GM23338 (cell line): Measurements from ENCODE around the gene MFAP5. TPM values are rescaled to one million over a fixed set of nuclear protein-coding genes. Genes with fewer than 3 reads are reported as not detected.

Source experiments
- ATAC-seq: fragments of 200-7000 bp; cut with Tn5 transposase; 3 replicates; pipeline ENCODE4 v1.9.1; 2020
- DNase-seq: peaks from one replicate; pipeline ENCODE4 v3.0.0-alpha.2; 2015; ENCODE audit warnings: low spot score
- H2AFZ ChIP-seq: fragments of 200-600 bp; sonication (generic); 2 replicates; pipeline ENCODE4 v1.8.0; 2016; ENCODE audit warnings: antibody characterized with exemption, mild to moderate bottlenecking, moderate library complexity
- H3F3A ChIP-seq: fragments of 200-600 bp; sonication (generic); replicated peaks from 2 replicates; pipeline ENCODE4 v1.8.0; 2017; ENCODE audit warnings: antibody characterized with exemption, mixed run types, low read depth
- H3K27ac ChIP-seq: fragments of 200-600 bp; sonication (generic); 2 replicates; pipeline ENCODE4 v1.6.1; 2016; ENCODE audit warnings: low read depth
- H3K27me3 ChIP-seq: fragments of 200-600 bp; sonication (generic); 2 replicates; pipeline ENCODE4 v1.8.0; 2016; ENCODE audit warnings: mild to moderate bottlenecking, mixed run types, moderate library complexity; ENCODE audit not compliant: insufficient read depth
- H3K36me3 ChIP-seq: fragments of 200-600 bp; sonication (generic); 2 replicates; pipeline ENCODE4 v1.8.0; 2016; ENCODE audit warnings: mild to moderate bottlenecking; ENCODE audit not compliant: insufficient read depth
- H3K4me1 ChIP-seq: fragments of 200-600 bp; sonication (generic); 2 replicates; pipeline ENCODE4 v1.8.0; 2016; ENCODE audit warnings: mild to moderate bottlenecking, moderate library complexity; ENCODE audit not compliant: insufficient read depth
- H3K4me2 ChIP-seq: fragments of 200-600 bp; sonication (generic); 2 replicates; pipeline ENCODE4 v1.7.1; 2017; ENCODE audit warnings: mixed run types
- H3K4me3 ChIP-seq: fragments of 200-600 bp; sonication (generic); 2 replicates; pipeline ENCODE4 v1.6.1; 2016; ENCODE audit warnings: mixed run types
- H3K79me2 ChIP-seq: fragments of 200-600 bp; sonication (generic); replicated peaks from 2 replicates; pipeline ENCODE4 v1.8.0; 2017; ENCODE audit warnings: mild to moderate bottlenecking; ENCODE audit not compliant: insufficient read depth
- H3K9me2 ChIP-seq: fragments of 200-600 bp; sonication (generic); 2 replicates; pipeline ENCODE4 v1.8.0; 2017; ENCODE audit not compliant: insufficient read depth
- H4K20me1 ChIP-seq: fragments of 200-600 bp; sonication (generic); replicated peaks from 2 replicates; pipeline ENCODE4 v1.8.0; 2017; ENCODE audit warnings: mild to moderate bottlenecking; ENCODE audit not compliant: insufficient read depth
- H3K27ac Mint-ChIP-seq: 2 replicates; pipeline ENCODE4 v1.8.0; 2020; ENCODE audit warnings: inconsistent platforms, mild to moderate bottlenecking, moderate library complexity, mixed read lengths
- H3K27me3 Mint-ChIP-seq: 3 replicates; pipeline ENCODE4 v1.8.0; 2022; ENCODE audit warnings: low read depth, mild to moderate bottlenecking, moderate library complexity, mixed read lengths, inconsistent platforms; ENCODE audit not compliant: insufficient read depth, poor library complexity
- H3K36me3 Mint-ChIP-seq: 3 replicates; pipeline ENCODE4 v1.8.0; 2021; ENCODE audit warnings: low read depth, mild to moderate bottlenecking, inconsistent platforms, moderate library complexity, mixed read lengths
- H3K4me1 Mint-ChIP-seq: 3 replicates; pipeline ENCODE4 v1.8.0; 2020; ENCODE audit warnings: mild to moderate bottlenecking, inconsistent platforms, mixed read lengths
- H3K4me3 Mint-ChIP-seq: 3 replicates; pipeline ENCODE4 v1.8.0; 2021; ENCODE audit warnings: moderate library complexity, mild to moderate bottlenecking, inconsistent platforms, mixed read lengths
- H3K9me3 Mint-ChIP-seq: 3 replicates; pipeline ENCODE4 v1.8.0; 2020; ENCODE audit warnings: moderate library complexity, mild to moderate bottlenecking, inconsistent platforms, mixed read lengths
- CREB1 ChIP-seq: fragments of 250-450 bp; sonication (Bioruptor Pico); IDR thresholded peaks from 2 replicates; pipeline ENCODE4 v1.5.0; 2020; ENCODE audit warnings: low read depth, mild to moderate bottlenecking, moderate library complexity
- CTCF ChIP-seq, 2 experiments: fragments of 200-600 bp in 1 of 2; sonication (generic) in 1 of 2; conservative IDR thresholded peaks; 2 replicates each; pipeline versions ENCODE4 v1.5.1 to v1.6.1; 2016 to 2017; ENCODE audit warnings: antibody characterized with exemption in 2 of 2, low read depth in 2 of 2, mild to moderate bottlenecking in 2 of 2, moderate library complexity in 1 of 2
- EZH2phosphoT487 ChIP-seq: fragments of 200-600 bp; sonication (generic); IDR thresholded peaks from one replicate; pipeline ENCODE4 v1.8.1; 2018; ENCODE audit warnings: antibody characterized with exemption; ENCODE audit not compliant: unreplicated experiment
- JUNB ChIP-seq: IDR thresholded peaks from one replicate; pipeline ENCODE4 v1.6.1; 2016; ENCODE audit warnings: antibody characterized with exemption; ENCODE audit not compliant: unreplicated experiment
- NANOG ChIP-seq: IDR thresholded peaks from 2 replicates; pipeline ENCODE4 v1.6.1; 2016; ENCODE audit warnings: antibody characterized with exemption, borderline replicate concordance
- REST ChIP-seq: IDR thresholded peaks from one replicate; pipeline ENCODE4 v1.6.1; 2018; ENCODE audit warnings: antibody characterized with exemption; ENCODE audit not compliant: unreplicated experiment
- STAT1 ChIP-seq: IDR thresholded peaks from one replicate; pipeline ENCODE4 v1.6.1; 2016; ENCODE audit warnings: antibody characterized with exemption; ENCODE audit not compliant: unreplicated experiment
- ZNF331 ChIP-seq: fragments of 250-450 bp; sonication (Bioruptor Pico); IDR thresholded peaks from 2 replicates; pipeline ENCODE4 v1.5.0; 2020; ENCODE audit warnings: low read depth, mild to moderate bottlenecking, moderate library complexity
- long read RNA-seq: library from polyadenylated mRNA; unstranded; transcript quantifications from one replicate; pipeline ENCODE4 v2.0.0, GENCODE V29; 2020; ENCODE audit not compliant: unreplicated experiment
- polyA plus RNA-seq: library from polyadenylated mRNA; unstranded; fragments of >200 nt; fragmentation: Nextera tagmentation; extraction: Ambion mirVana; gene quantifications from 2 replicates; pipeline ENCODE4 v1.2.1, GENCODE V29; 2016
- total RNA-seq: library from RNA; depleted of rRNA; stranded (reverse); fragments of >200 nt; shearing (Covaris generic); gene quantifications from 2 replicates; pipeline ENCODE4 v1.2.3, GENCODE V29; 2014; rRNA removed

MFAP5 gene
- 0.90 TPM in 1 of 2 replicates, not detected in the other for total RNA-seq
- 0.68 and 1.2 TPM in 2 replicates for polyA plus RNA-seq
- long read RNA-seq, result 0 reads

- no peaks in the 10 kb centered on the region for H3K36me3 Mint-ChIP-seq
- DNase-seq, result peak; percentile 26
- Histone ChIP-seq H4K20me1 (no peaks in the 10 kb centered on the region), H3K79me2 (no peaks in the 10 kb centered on the region), H3F3A (0 out of 2 replicates have a peak, but pooled peaks cover 3% of the 10 kb centered on the region), H3K4me3 (no peak within 1 kb of the TSS), H2AFZ (peak within 1 kb of the TSS; percentile 96), H3K9me2 (0 out of 2 replicates have a peak, but pooled peaks cover 3% of the 10 kb centered on the region), H3K27ac (no peak within 1 kb of the TSS), H3K4me1 (peaks cover 12% of the 10 kb centered on the region; the same call in 1 of the 2 replicates), H3K4me2 (no peak within 1 kb of the TSS), H3K36me3 (no peaks in the 10 kb centered on the region), H3K27me3 (no peaks in the 10 kb centered on the region)
- TF ChIP-seq EZH2phosphoT487 (no peak), CTCF (conservative IDR thresholded peaks at IDR 0.05; ENCODE audit: low read depth in 2 of 2) (no peak)
- H3K27me3 Mint-ChIP-seq, result peaks cover 3% of the 10 kb centered on the region
- H3K9me3 Mint-ChIP-seq, result no peaks in the 10 kb centered on the region
- H3K27ac Mint-ChIP-seq, result no peak within 1 kb of the TSS
- H3K4me3 Mint-ChIP-seq, result no peak within 1 kb of the TSS
- ATAC-seq, result peak; percentile 23; the same call in 1 of the 3 replicates
- H3K4me1 Mint-ChIP-seq, result peaks cover 3% of the 10 kb centered on the region; the same call in 2 of the 3 replicates
Measured at GRCh38 chr12:8662593-8662992, at the start of gene MFAP5. Gene MFAP5, minus strand, starts transcription at chr12:8662826. Its CDS starts 722 bp downstream, at chr12:8662104.

DNA sequence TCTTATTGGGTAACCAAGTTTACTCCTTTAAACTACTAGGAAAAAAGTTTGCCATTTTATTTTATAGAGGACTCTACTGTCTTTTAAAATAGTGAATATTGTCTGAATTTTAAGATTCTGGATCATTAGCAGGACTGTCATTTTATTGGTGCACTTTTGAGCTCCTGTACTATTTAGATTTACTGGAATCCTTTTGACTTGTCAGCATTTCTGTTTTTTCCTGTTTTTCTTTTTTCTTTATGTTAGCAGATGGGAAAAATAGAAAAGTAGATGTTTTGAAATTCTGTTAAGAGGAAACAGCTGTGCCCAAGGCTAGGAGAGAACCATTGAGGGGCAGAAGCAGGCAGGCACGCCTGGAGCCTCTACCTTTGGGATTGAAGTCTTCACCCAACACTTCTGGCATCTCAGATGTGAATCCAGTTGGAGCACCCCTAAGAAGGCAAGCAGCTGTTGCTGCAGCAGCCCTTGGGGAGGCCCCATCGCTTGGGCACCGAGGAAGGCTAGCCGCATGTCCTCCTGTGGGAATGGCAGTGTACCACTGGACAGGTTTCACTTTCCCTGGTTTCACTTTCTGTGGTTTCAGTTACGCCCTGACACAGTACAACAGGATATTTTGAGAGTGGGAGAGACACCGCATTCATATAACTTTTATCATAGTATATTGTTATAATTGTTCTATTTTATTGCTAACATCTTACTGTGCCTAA, 46.7 kb upstream of the MFAP5 start:
- Histone ChIP-seq H3K9me2 (no peaks in the 10 kb centered on the region), H3F3A (no peaks in the 10 kb centered on the region), H3K79me2 (peaks cover 100% of the 10 kb centered on the region), H3K4me1 (peaks cover 26% of the 10 kb centered on the region), H2AFZ (no peak overlapping the region), H3K4me2 (no peak overlapping the region), H3K27me3 (no peaks in the 10 kb centered on the region), H4K20me1 (peaks cover 36% of the 10 kb centered on the region), H3K36me3 (0 out of 2 replicates have a peak, but pooled peaks cover 6% of the 10 kb centered on the region), H3K27ac (peak overlapping the region; percentile 40; the same call in 1 of the 2 replicates), H3K4me3 (no peak overlapping the region)
- Mint-ChIP-seq H3K36me3 (peaks cover 10% of the 10 kb centered on the region; the same call in 2 of the 3 replicates), H3K27me3 (peaks cover 2% of the 10 kb centered on the region), H3K9me3 (no peaks in the 10 kb centered on the region), H3K27ac (no peak overlapping the region), H3K4me3 (no peak overlapping the region), H3K4me1 (peaks cover 21% of the 10 kb centered on the region)
- ATAC-seq, result no peak; the same call in 2 of the 3 replicates
- DNase-seq, result no peak
- no peak for TF ChIP-seq CTCF (conservative IDR thresholded peaks at IDR 0.05; ENCODE audit: low read depth in 2 of 2)
- no peak for TF ChIP-seq NANOG
- TF ChIP-seq JUNB, result no peak
- no peak for TF ChIP-seq REST
- no peak for TF ChIP-seq STAT1
- no peak for TF ChIP-seq CREB1 (CRISPR knock-in tag)
- TF ChIP-seq ZNF331 (CRISPR knock-in tag), result no peak
